CD14-positive monocyte (primary cell): Measurements from ENCODE around the gene DNMT3A. TPM values are rescaled to one million over a fixed set of nuclear protein-coding genes. Genes with fewer than 3 reads are reported as not detected.

Experiments
- DNase-seq, 3 donors: peaks; one replicate each; pipeline ENCODE4 v3.0.0-alpha.2; 2011 to 2022
- H2AFZ ChIP-seq: 2 replicates; pipeline ENCODE4 v1.6.0; 2012; ENCODE audit warnings: mild to moderate bottlenecking, low read depth, low read length, inconsistent platforms; ENCODE audit not compliant: insufficient read depth, poor library complexity, severe bottlenecking
- H3K27ac ChIP-seq, 2 donors: 1 replicate in 1 of 2; 2 replicates in 1 of 2; pipeline ENCODE4 v1.5.1; 2012 to 2013; ENCODE audit warnings: low read length in 2 of 2, control low read depth in 1 of 2, inconsistent platforms in 1 of 2, low read depth in 1 of 2, mild to moderate bottlenecking in 1 of 2
- H3K27me3 ChIP-seq, 2 donors: one replicate each; pipeline versions ENCODE4 v1.6.0 to v1.6.1; 2011 to 2013; ENCODE audit warnings: low read length in 2 of 2; ENCODE audit not compliant: control insufficient read depth in 2 of 2, insufficient read depth in 2 of 2
- H3K36me3 ChIP-seq, 2 donors: replicated peaks in 1 of 2; 1 replicate in 1 of 2; 2 replicates in 1 of 2; pipeline versions ENCODE4 v1.5.1 to v1.6.1; 2012 to 2013; ENCODE audit warnings: low read length in 2 of 2, control low read depth in 1 of 2, inconsistent platforms in 1 of 2, mild to moderate bottlenecking in 1 of 2; ENCODE audit not compliant: insufficient read depth in 2 of 2, control insufficient read depth in 1 of 2
- H3K4me1 ChIP-seq, 2 donors: 1 replicate in 1 of 2; 2 replicates in 1 of 2; pipeline versions ENCODE4 v1.5.1 to v1.6.1; 2012 to 2013; ENCODE audit warnings: low read length in 2 of 2, control low read depth in 1 of 2, inconsistent platforms in 1 of 2, mild to moderate bottlenecking in 1 of 2, moderate library complexity in 1 of 2; ENCODE audit not compliant: insufficient read depth in 2 of 2, control insufficient read depth in 1 of 2
- H3K4me2 ChIP-seq: replicated peaks from 2 replicates; pipeline ENCODE3; 2012; ENCODE audit warnings: low read length, moderate library complexity, mild to moderate bottlenecking; ENCODE audit not compliant: poor library complexity, severe bottlenecking; ENCODE audit errors: extremely low read depth
- H3K4me3 ChIP-seq, 3 experiments: fragments of 200-600 bp in 1 of 3; sonication (generic) in 1 of 3; replicated peaks in 1 of 3; 1 replicate in 2 of 3; 2 replicates in 1 of 3; pipeline ENCODE4 v1.5.1; 2011 to 2013; ENCODE audit warnings: low read length in 3 of 3, mild to moderate bottlenecking in 3 of 3, control low read depth in 2 of 3, low read depth in 2 of 3, inconsistent platforms in 1 of 3, moderate library complexity in 1 of 3
- H3K79me2 ChIP-seq: 2 replicates; pipeline ENCODE4 v1.6.0; 2012; ENCODE audit warnings: mild to moderate bottlenecking, control low read depth, inconsistent platforms, low read length, moderate library complexity; ENCODE audit not compliant: insufficient read depth
- H3K9ac ChIP-seq: 2 replicates; pipeline ENCODE4 v1.6.0; 2017; ENCODE audit warnings: low read length, mild to moderate bottlenecking; ENCODE audit not compliant: insufficient read depth, poor library complexity, severe bottlenecking
- H3K9me3 ChIP-seq, 2 donors: replicated peaks in 1 of 2; 1 replicate in 1 of 2; 2 replicates in 1 of 2; pipeline versions ENCODE4 v1.5.1 to v1.6.1; 2012 to 2013; ENCODE audit warnings: low read length in 2 of 2, control low read depth in 1 of 2; ENCODE audit not compliant: control insufficient read depth in 1 of 2, insufficient read depth in 1 of 2
- H4K20me1 ChIP-seq: 2 replicates; pipeline ENCODE4 v1.6.0; 2012; ENCODE audit warnings: mild to moderate bottlenecking, low read length, control low read depth, moderate library complexity; ENCODE audit not compliant: insufficient read depth
- H3K27ac Mint-ChIP-seq, 7 donors: one replicate each; pipeline ENCODE4 v1.8.0; 2020; ENCODE audit warnings: mild to moderate bottlenecking in 7 of 7, mixed read lengths in 7 of 7, moderate library complexity in 6 of 7, inconsistent platforms in 2 of 7
- H3K27me3 Mint-ChIP-seq, 3 donors: one replicate each; pipeline ENCODE4 v1.8.0; 2021 to 2022; ENCODE audit warnings: low read depth in 3 of 3, mild to moderate bottlenecking in 3 of 3, mixed read lengths in 3 of 3, moderate library complexity in 3 of 3, inconsistent platforms in 1 of 3
- H3K36me3 Mint-ChIP-seq, 2 donors: one replicate each; pipeline ENCODE4 v1.8.0; 2020; ENCODE audit warnings: mixed read lengths in 2 of 2, inconsistent platforms in 1 of 2, mild to moderate bottlenecking in 1 of 2
- H3K4me1 Mint-ChIP-seq: one replicate; pipeline ENCODE4 v1.8.0; 2020; ENCODE audit warnings: mild to moderate bottlenecking, mixed read lengths
- H3K4me3 Mint-ChIP-seq, 2 donors: one replicate each; pipeline ENCODE4 v1.8.0; 2020; ENCODE audit warnings: mild to moderate bottlenecking in 2 of 2, mixed read lengths in 2 of 2, moderate library complexity in 1 of 2
- H3K9me3 Mint-ChIP-seq, 7 donors: one replicate each; pipeline ENCODE4 v1.8.0; 2020 to 2022; ENCODE audit warnings: mixed read lengths in 7 of 7, mild to moderate bottlenecking in 6 of 7, moderate library complexity in 6 of 7, inconsistent platforms in 2 of 7
- CTCF ChIP-seq: fragments of 200-600 bp; IDR thresholded peaks from one replicate; pipeline ENCODE4 v1.8.0; 2022; ENCODE audit warnings: antibody characterized with exemption, mild to moderate bottlenecking
- whole genome bisulfite sequencing: methylation state at CpG from one replicate; pipeline ENCODE4 v1.1.5; 2013; ENCODE audit warnings: missing lambda C conversion rate; ENCODE audit not compliant: insufficient coverage; 5-methylcytosine and 5-hydroxymethylcytosine counted together
- intact Hi-C, 2 donors: fragments of 100-400 bp; cut with micrococcal nuclease; formaldehyde crosslinking; loops; one replicate each; pipeline versions ENCODE4 v1.15.0 to v1.15.1; 2023
- polyA plus RNA-seq, 3 donors: library from polyadenylated mRNA; depleted of rRNA in 1 of 3; unstranded in 2 of 3; stranded (reverse) in 1 of 3; fragments of 300-500 nt in 2 of 3; fragments of >200 nt in 1 of 3; fragmentation: Illumina TruSeq in 2 of 3; gene quantifications; 1 replicate in 2 of 3; 2 replicates in 1 of 3; pipeline ENCODE4 v1.2.3, GENCODE V29; 2012 to 2021

DNMT3A gene
- polyA plus RNA-seq, 3 donors: 1.7 to 7.9 (median 2.7) TPM

- Histone ChIP-seq H3K79me2 (no peaks in the 10 kb centered on the region), H2AFZ (no peak overlapping the region), H3K27me3 (no peaks in the 10 kb centered on the region), H3K9ac (no peak overlapping the region), H3K4me3 (no peak overlapping the region), H3K9me3 (no peaks in the 10 kb centered on the region), H3K4me2 (no peak overlapping the region), H3K4me1 (peaks cover 28 to 54% of the 10 kb centered on the region in 2 donors), H3K27ac (no peak overlapping the region), H3K36me3 (peaks cover 0 to 29% of the 10 kb centered on the region in 2 donors), H4K20me1 (peaks cover 28% of the 10 kb centered on the region)
- peak; percentile 66 for TF ChIP-seq CTCF
- peaks cover 0 to 7% (median 4%) of the 10 kb centered on the region in 3 donors for H3K27me3 Mint-ChIP-seq
- intact Hi-C loops: no loop called here
- H3K36me3 Mint-ChIP-seq: peaks cover 50 to 59% of the 10 kb centered on the region in 2 donors
- WGBS: 100% methylated on average over 2 of the region's 10 CpGs
- DNase-seq: peak; percentile 49 to 58 (median 54)
- no peaks in the 10 kb centered on the region for H3K9me3 Mint-ChIP-seq
- no peak overlapping the region for H3K4me3 Mint-ChIP-seq
- peaks cover 55% of the 10 kb centered on the region for H3K4me1 Mint-ChIP-seq
- H3K27ac Mint-ChIP-seq: peak overlapping the region in 2 of 7 donors; percentile 60 to 76
Measured at GRCh38 chr2:25309402-25309801, 32.3 kb downstream of the DNMT3A start.

GRCh38 chr2:25308599-25308998 is 33.1 kb downstream of the DNMT3A start:
- no peak overlapping the region for H3K4me2 ChIP-seq
- intact Hi-C loops: no loop called here
- peaks cover 36% of the 10 kb centered on the region for H4K20me1 ChIP-seq
- no peak for TF ChIP-seq CTCF
- H3K9ac ChIP-seq: no peak overlapping the region
- no peak for DNase-seq
- no peak overlapping the region for H3K27ac ChIP-seq
- no peaks in the 10 kb centered on the region for H3K79me2 ChIP-seq
- 97% methylated on average over 3 of the region's 6 CpGs for WGBS
- peaks cover 57 to 64% of the 10 kb centered on the region in 2 donors for H3K36me3 Mint-ChIP-seq
- peaks cover 31 to 54% of the 10 kb centered on the region in 2 donors for H3K4me1 ChIP-seq
- no peaks in the 10 kb centered on the region for H3K27me3 ChIP-seq
- peak overlapping the region in 1 of 7 donors; percentile 72 for H3K27ac Mint-ChIP-seq
- peaks cover 0 to 9% (median 5%) of the 10 kb centered on the region in 3 donors for H3K27me3 Mint-ChIP-seq
- H3K4me3 Mint-ChIP-seq: no peak overlapping the region
- H3K9me3 Mint-ChIP-seq: no peaks in the 10 kb centered on the region
- H3K4me3 ChIP-seq: no peak overlapping the region
- H3K4me1 Mint-ChIP-seq: peaks cover 56% of the 10 kb centered on the region
- H3K36me3 ChIP-seq: peaks cover 0 to 31% of the 10 kb centered on the region in 2 donors
- H3K9me3 ChIP-seq: no peaks in the 10 kb centered on the region
- H2AFZ ChIP-seq: no peak overlapping the region
